GM12874 (cell line): Measurements from ENCODE around the gene ZNF292.

Experiments
- TF ChIP-seq, protein P1 (sequence below): IDR thresholded peaks from 2 replicates; pipeline ENCODE4 v1.5.1; 2011; ENCODE audit warnings: low read depth, mild to moderate bottlenecking, control low read depth, low read length, moderate library complexity; ENCODE audit not compliant: insufficient read depth

ZNF292 gene

DNA sequence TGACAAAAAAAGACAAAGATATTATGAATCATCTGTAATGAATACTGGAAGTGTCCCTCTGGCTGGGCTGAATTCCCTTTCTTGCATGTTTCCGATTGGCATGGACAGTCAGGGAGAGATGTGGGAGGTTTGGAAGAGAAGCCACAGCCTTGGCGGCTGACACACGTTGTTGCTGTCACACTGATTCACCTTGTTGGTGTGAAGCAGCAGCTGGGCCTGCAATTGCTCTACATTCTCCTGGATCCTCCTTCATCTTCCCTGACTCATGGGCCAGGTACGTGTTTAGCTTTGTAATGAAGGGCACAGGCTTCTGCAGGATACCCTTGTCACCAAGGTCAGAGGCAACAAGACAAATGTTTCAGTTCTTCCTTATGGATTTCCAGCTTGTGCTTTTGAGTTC is 153.6 kb downstream of the ZNF292 start:
- TF ChIP-seq, protein P1, sequence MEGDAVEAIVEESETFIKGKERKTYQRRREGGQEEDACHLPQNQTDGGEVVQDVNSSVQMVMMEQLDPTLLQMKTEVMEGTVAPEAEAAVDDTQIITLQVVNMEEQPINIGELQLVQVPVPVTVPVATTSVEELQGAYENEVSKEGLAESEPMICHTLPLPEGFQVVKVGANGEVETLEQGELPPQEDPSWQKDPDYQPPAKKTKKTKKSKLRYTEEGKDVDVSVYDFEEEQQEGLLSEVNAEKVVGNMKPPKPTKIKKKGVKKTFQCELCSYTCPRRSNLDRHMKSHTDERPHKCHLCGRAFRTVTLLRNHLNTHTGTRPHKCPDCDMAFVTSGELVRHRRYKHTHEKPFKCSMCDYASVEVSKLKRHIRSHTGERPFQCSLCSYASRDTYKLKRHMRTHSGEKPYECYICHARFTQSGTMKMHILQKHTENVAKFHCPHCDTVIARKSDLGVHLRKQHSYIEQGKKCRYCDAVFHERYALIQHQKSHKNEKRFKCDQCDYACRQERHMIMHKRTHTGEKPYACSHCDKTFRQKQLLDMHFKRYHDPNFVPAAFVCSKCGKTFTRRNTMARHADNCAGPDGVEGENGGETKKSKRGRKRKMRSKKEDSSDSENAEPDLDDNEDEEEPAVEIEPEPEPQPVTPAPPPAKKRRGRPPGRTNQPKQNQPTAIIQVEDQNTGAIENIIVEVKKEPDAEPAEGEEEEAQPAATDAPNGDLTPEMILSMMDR, result no peak

DNA sequence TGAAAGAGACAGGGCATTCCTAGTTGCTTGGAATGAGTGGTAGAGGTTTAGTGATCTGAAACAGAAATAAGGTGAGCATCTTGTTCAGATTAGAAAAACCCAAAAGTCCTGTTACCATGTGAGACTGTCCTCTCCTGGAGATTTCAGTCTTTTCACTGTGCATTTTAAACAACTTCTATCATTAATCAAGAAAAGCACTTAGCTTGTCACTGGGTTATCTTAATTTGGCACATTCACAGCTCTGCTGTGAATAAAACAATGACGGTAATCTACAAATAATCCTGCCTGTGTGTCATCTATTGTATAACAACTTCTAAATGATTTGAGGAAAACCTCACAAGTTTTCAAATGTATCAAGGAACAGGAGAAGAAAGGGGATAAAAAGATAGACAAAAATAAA is 157.5 kb downstream of the ZNF292 start:
- TF ChIP-seq, protein P1, result no peak
